WTC11 (cell line): ENCODE results near the gene SYT9. TPM values are rescaled to one million over a fixed set of nuclear protein-coding genes. Genes with fewer than 3 reads are reported as not detected.

ENCODE experiments used
- ATAC-seq: fragments of 200-7000 bp; cut with Tn5 transposase; 2 replicates; pipeline ENCODE4 v1.10.0; 2021; ENCODE audit warnings: mild to moderate bottlenecking, moderate library complexity
- CTCF ChIA-PET: fragments of 300-600 bp; sonication (Branson Sonifier 250); formaldehyde crosslinking; loops from one replicate; lab custom pipeline; 2021; ENCODE audit warnings: antibody characterized with exemption; lab: Charles Lee
- POLR2A ChIA-PET: fragments of 350-600 bp; sonication (Branson Sonifier 250); formaldehyde crosslinking; loops from one replicate; lab custom pipeline; 2021; ENCODE audit warnings: antibody characterized with exemption; lab: Charles Lee
- DNase-seq: peaks from one replicate; pipeline ENCODE4 v3.0.0; 2021; ENCODE audit warnings: low spot score
- H3K27ac Mint-ChIP-seq: 2 replicates; pipeline ENCODE4 v1.8.0; 2021; ENCODE audit warnings: mixed read lengths
- H3K27me3 Mint-ChIP-seq: 2 replicates; pipeline ENCODE4 v1.8.0; 2021; ENCODE audit warnings: low read depth, mild to moderate bottlenecking, moderate library complexity, mixed read lengths
- H3K36me3 Mint-ChIP-seq: 2 replicates; pipeline ENCODE4 v1.8.0; 2021; ENCODE audit warnings: mixed read lengths
- H3K4me1 Mint-ChIP-seq: 2 replicates; pipeline ENCODE4 v1.8.0; 2022; ENCODE audit warnings: mixed read lengths
- H3K4me3 Mint-ChIP-seq: 2 replicates; pipeline ENCODE4 v1.8.0; 2021; ENCODE audit warnings: mild to moderate bottlenecking, moderate library complexity, mixed read lengths
- H3K9me3 Mint-ChIP-seq: 2 replicates; pipeline ENCODE4 v1.8.0; 2021; ENCODE audit warnings: mixed read lengths
- E2F4 ChIP-seq: sonication (generic); formaldehyde crosslinking; IDR thresholded peaks from 2 replicates; pipeline ENCODE4 v1.8.1; 2022; ENCODE audit warnings: low read depth, mild to moderate bottlenecking, moderate library complexity, missing genetic modification reagents, borderline replicate concordance
- ELF4 ChIP-seq: sonication (generic); formaldehyde crosslinking; IDR thresholded peaks from 2 replicates; pipeline ENCODE4 v1.8.1; 2022; ENCODE audit warnings: low read depth, mild to moderate bottlenecking, moderate library complexity, missing genetic modification reagents
- EMX1 ChIP-seq: fragments of 250-450 bp; sonication (Bioruptor Pico); IDR thresholded peaks from 2 replicates; pipeline ENCODE4 v1.8.0; 2021; ENCODE audit warnings: mild to moderate bottlenecking
- ETV6 ChIP-seq: sonication (generic); formaldehyde crosslinking; IDR thresholded peaks from 2 replicates; pipeline ENCODE4 v1.8.1; 2022; ENCODE audit warnings: mild to moderate bottlenecking, missing genetic modification reagents
- FOXP1 ChIP-seq: sonication (generic); formaldehyde crosslinking; IDR thresholded peaks from 2 replicates; pipeline ENCODE4 v1.8.0; 2022; ENCODE audit warnings: missing genetic modification reagents, mild to moderate bottlenecking, moderate library complexity, borderline replicate concordance
- GABPB1 ChIP-seq: sonication (generic); formaldehyde crosslinking; IDR thresholded peaks from 2 replicates; pipeline ENCODE4 v1.8.1; 2023; ENCODE audit warnings: mild to moderate bottlenecking, missing genetic modification reagents
- PRDM15 ChIP-seq: sonication (generic); formaldehyde crosslinking; IDR thresholded peaks from 2 replicates; pipeline ENCODE4 v1.8.0; 2022; ENCODE audit warnings: missing genetic modification reagents
- PRRX2 ChIP-seq: fragments of 250-450 bp; sonication (Bioruptor Pico); IDR thresholded peaks from 2 replicates; pipeline ENCODE4 v1.8.0; 2021; ENCODE audit warnings: mild to moderate bottlenecking
- SMAD4 ChIP-seq: sonication (generic); formaldehyde crosslinking; IDR thresholded peaks from 2 replicates; pipeline ENCODE4 v1.8.0; 2022; ENCODE audit warnings: mild to moderate bottlenecking, missing genetic modification reagents
- ZBTB21 ChIP-seq: sonication (generic); formaldehyde crosslinking; IDR thresholded peaks from 2 replicates; pipeline ENCODE4 v1.8.1; 2023; ENCODE audit warnings: mild to moderate bottlenecking, missing genetic modification reagents, borderline replicate concordance
- ZMAT4 ChIP-seq: fragments of 250-450 bp; sonication (Bioruptor Pico); IDR thresholded peaks from 2 replicates; pipeline ENCODE4 v1.9.0; 2021; ENCODE audit warnings: mild to moderate bottlenecking
- ZNF317 ChIP-seq: sonication (generic); formaldehyde crosslinking; IDR thresholded peaks from 2 replicates; pipeline ENCODE4 v1.8.1; 2023; ENCODE audit warnings: low read depth, mild to moderate bottlenecking, moderate library complexity, missing genetic modification reagents, borderline replicate concordance
- ZNF532 ChIP-seq: fragments of 250-450 bp; sonication (Bioruptor Pico); IDR thresholded peaks from 2 replicates; pipeline ENCODE4 v1.9.0; 2021; ENCODE audit warnings: mild to moderate bottlenecking, borderline replicate concordance
- ZNF671 ChIP-seq: fragments of 250-450 bp; sonication (Bioruptor Pico); IDR thresholded peaks from 2 replicates; pipeline ENCODE4 v1.8.0; 2021; ENCODE audit warnings: mild to moderate bottlenecking
- total RNA-seq: library from RNA; stranded (reverse); gene quantifications from 3 replicates; pipeline ENCODE4 v1.2.3, GENCODE V29; 2021
- TF ChIP-seq, protein P1 (sequence below): fragments of 250-450 bp; sonication (Bioruptor Pico); IDR thresholded peaks from 2 replicates; pipeline ENCODE4 v1.9.0; 2021; ENCODE audit warnings: mild to moderate bottlenecking
- TF ChIP-seq, protein P2 (sequence below): sonication (generic); formaldehyde crosslinking; IDR thresholded peaks from 2 replicates; pipeline ENCODE4 v1.8.1; 2022; ENCODE audit warnings: mild to moderate bottlenecking, moderate library complexity, missing genetic modification reagents
- TF ChIP-seq, protein P3 (sequence below): sonication (generic); formaldehyde crosslinking; IDR thresholded peaks from 2 replicates; pipeline ENCODE4 v1.8.0; 2022; ENCODE audit warnings: mild to moderate bottlenecking, missing genetic modification reagents
- TF ChIP-seq, protein P4 (sequence below): sonication (generic); formaldehyde crosslinking; IDR thresholded peaks from 2 replicates; pipeline ENCODE4 v1.8.0; 2022; ENCODE audit warnings: mild to moderate bottlenecking, missing genetic modification reagents

Gene SYT9
- total RNA-seq, 1 experiment from 2014 or later: 1.3 TPM

DNA sequence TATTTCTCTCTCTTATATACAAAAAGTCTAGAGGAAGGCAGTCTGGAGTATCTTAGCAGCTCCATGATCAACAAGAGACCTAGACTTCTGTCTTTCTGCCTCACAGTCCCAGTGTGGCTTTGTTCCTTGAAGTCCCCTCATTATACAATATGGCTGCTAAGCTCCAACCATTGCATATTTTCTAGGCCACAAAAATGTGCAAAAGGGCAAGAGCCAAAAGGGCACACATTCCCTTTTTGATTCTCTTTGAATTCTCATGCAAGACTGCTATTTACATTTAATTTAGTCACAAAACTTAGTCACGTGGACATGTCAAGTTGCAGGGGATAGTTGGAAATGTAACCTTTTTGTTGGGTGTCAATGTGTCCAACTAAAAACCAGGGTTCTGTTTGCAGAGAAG lies 169.4 kb downstream of the SYT9 start:
- Mint-ChIP-seq H3K36me3 (no peaks in the 10 kb centered on the region), H3K4me3 (no peak overlapping the region), H3K9me3 (no peaks in the 10 kb centered on the region), H3K27ac (no peak overlapping the region), H3K27me3 (no peaks in the 10 kb centered on the region), H3K4me1 (peaks cover 20% of the 10 kb centered on the region)
- ChIA-PET CTCF (no interaction called here), POLR2A (no interaction called here)
- DNase-seq (no peak), ATAC-seq (no peak)
- TF ChIP-seq PRRX2 (no peak), ZNF671 (CRISPR knock-in tag) (no peak), GABPB1 (no peak), FOXP1 (no peak), E2F4 (CRISPR knock-in tag) (no peak), ZMAT4 (no peak), PRDM15 (CRISPR knock-in tag) (no peak), ZBTB21 (CRISPR knock-in tag) (no peak), SMAD4 (CRISPR knock-in tag) (no peak), EMX1 (CRISPR knock-in tag) (no peak), ZNF317 (CRISPR knock-in tag) (no peak), ZNF532 (CRISPR knock-in tag) (no peak), ELF4 (CRISPR knock-in tag) (no peak), ETV6 (CRISPR knock-in tag) (no peak)
- TF ChIP-seq, protein P1, sequence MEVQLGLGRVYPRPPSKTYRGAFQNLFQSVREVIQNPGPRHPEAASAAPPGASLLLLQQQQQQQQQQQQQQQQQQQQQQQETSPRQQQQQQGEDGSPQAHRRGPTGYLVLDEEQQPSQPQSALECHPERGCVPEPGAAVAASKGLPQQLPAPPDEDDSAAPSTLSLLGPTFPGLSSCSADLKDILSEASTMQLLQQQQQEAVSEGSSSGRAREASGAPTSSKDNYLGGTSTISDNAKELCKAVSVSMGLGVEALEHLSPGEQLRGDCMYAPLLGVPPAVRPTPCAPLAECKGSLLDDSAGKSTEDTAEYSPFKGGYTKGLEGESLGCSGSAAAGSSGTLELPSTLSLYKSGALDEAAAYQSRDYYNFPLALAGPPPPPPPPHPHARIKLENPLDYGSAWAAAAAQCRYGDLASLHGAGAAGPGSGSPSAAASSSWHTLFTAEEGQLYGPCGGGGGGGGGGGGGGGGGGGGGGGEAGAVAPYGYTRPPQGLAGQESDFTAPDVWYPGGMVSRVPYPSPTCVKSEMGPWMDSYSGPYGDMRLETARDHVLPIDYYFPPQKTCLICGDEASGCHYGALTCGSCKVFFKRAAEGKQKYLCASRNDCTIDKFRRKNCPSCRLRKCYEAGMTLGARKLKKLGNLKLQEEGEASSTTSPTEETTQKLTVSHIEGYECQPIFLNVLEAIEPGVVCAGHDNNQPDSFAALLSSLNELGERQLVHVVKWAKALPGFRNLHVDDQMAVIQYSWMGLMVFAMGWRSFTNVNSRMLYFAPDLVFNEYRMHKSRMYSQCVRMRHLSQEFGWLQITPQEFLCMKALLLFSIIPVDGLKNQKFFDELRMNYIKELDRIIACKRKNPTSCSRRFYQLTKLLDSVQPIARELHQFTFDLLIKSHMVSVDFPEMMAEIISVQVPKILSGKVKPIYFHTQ: no peak
- TF ChIP-seq, protein P2, sequence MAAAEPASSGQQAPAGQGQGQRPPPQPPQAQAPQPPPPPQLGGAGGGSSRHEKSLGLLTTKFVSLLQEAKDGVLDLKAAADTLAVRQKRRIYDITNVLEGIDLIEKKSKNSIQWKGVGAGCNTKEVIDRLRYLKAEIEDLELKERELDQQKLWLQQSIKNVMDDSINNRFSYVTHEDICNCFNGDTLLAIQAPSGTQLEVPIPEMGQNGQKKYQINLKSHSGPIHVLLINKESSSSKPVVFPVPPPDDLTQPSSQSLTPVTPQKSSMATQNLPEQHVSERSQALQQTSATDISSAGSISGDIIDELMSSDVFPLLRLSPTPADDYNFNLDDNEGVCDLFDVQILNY (CRISPR knock-in tag): no peak
- TF ChIP-seq, protein P3, sequence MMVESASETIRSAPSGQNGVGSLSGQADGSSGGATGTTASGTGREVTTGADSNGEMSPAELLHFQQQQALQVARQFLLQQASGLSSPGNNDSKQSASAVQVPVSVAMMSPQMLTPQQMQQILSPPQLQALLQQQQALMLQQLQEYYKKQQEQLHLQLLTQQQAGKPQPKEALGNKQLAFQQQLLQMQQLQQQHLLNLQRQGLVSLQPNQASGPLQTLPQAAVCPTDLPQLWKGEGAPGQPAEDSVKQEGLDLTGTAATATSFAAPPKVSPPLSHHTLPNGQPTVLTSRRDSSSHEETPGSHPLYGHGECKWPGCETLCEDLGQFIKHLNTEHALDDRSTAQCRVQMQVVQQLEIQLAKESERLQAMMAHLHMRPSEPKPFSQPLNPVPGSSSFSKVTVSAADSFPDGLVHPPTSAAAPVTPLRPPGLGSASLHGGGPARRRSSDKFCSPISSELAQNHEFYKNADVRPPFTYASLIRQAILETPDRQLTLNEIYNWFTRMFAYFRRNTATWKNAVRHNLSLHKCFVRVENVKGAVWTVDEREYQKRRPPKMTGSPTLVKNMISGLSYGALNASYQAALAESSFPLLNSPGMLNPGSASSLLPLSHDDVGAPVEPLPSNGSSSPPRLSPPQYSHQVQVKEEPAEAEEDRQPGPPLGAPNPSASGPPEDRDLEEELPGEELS (CRISPR knock-in tag): no peak
- TF ChIP-seq, protein P4, sequence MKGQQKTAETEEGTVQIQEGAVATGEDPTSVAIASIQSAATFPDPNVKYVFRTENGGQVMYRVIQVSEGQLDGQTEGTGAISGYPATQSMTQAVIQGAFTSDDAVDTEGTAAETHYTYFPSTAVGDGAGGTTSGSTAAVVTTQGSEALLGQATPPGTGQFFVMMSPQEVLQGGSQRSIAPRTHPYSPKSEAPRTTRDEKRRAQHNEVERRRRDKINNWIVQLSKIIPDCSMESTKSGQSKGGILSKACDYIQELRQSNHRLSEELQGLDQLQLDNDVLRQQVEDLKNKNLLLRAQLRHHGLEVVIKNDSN (CRISPR knock-in tag): no peak
